HG03280 (cell line): ENCODE results near the gene ZNF407.
"Not testable (repeated sequence)": the region's sequence is repeated elsewhere in the genome, so short reads cannot be mapped to it uniquely, and the experiment has no call there.

Source experiments
- ATAC-seq: cut with Tn5 transposase; IDR thresholded peaks from one replicate; pipeline ENCODE4 v1.9.1; 2021; ENCODE audit warnings: mild to moderate bottlenecking, moderate library complexity; ENCODE audit not compliant: unreplicated experiment

Gene ZNF407

GRCh38 chr18:74950479-74950878 lies 352.8 kb downstream of the ZNF407 start:
- no peak for ATAC-seq

DNA sequence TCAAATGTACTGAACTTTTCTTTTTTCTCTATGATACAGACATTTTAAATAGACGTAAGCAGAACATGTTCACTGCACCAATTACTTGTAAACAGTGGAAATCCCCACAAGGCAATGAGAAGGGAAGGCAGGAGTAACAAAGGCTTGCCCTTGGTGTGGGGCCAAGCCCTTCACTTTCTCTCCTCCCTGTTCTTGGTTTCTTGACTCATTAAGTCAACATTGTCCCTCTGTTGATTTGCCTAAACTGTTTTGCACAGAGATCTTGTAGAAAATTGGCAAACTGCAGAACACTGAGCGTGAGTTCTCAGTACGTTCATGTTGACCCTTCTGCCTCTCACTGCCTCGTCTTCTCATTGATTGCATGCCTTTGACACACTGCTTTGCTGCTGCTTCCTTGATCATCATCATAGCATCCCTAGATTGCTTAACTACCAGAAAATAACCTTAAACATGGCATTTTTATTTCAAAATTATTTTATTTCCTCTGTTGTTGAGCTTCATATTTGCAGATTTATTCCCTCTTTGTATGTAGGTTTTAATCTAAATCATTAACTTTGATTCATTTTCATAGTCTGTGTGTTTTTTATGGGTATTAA lies 353.6 kb downstream of the ZNF407 start:
- ATAC-seq, result no peak

GRCh38 chr18:74957588-74958224 lies 360.0 kb downstream of the ZNF407 start:
- ATAC-seq, result no peak

- no peak for ATAC-seq
Observed at GRCh38 chr18:74959216-74959615, 361.5 kb downstream of the ZNF407 start.

DNA sequence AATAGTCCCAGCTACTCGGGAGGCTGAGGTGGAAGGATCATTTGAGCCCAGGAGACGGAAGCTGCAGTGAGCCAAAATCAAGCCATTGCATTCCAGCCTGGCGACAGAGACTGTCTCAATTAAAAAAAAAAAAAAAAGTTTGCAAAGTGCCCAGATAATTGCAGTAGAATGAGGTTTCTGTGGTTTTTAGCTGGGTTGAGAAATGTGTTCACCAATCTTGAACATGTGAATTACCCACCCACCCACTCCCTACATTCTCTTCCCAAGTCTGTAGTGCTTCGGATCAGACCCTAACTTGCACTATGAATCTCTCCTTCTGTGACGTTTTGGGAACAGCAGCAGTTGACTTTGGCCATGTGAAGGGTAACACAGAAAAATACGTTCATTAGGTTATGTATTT lies 363.9 kb downstream of the ZNF407 start:
- ATAC-seq, result no peak

- peak; percentile 93 for ATAC-seq
Observed at GRCh38 chr18:74963820-74964446, 366.3 kb downstream of the ZNF407 start.

DNA sequence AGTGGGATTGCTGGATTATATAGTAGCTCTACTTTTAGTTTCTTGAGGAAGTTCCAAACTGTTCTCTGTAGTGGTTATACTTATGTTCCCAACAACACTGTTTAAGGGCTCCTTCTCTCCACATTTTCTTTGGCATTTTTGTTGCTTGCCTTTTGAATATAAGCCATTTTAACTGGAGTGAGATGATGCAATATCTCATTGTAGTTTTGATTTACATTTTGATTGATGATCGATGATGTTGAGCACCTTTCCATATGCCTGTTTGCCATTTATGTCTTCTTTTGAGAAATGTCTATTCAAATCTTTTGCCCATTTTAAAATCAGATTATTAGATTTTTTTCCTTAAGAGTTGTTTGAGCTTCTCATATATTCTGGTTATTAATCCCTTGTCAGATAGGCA lies 368.0 kb downstream of the ZNF407 start:
- no peak for ATAC-seq

- no peak for ATAC-seq
Observed at GRCh38 chr18:74967438-74967837, 369.8 kb downstream of the ZNF407 start.

- ATAC-seq, result no peak
Observed at GRCh38 chr18:74967979-74968378, 370.3 kb downstream of the ZNF407 start.

DNA sequence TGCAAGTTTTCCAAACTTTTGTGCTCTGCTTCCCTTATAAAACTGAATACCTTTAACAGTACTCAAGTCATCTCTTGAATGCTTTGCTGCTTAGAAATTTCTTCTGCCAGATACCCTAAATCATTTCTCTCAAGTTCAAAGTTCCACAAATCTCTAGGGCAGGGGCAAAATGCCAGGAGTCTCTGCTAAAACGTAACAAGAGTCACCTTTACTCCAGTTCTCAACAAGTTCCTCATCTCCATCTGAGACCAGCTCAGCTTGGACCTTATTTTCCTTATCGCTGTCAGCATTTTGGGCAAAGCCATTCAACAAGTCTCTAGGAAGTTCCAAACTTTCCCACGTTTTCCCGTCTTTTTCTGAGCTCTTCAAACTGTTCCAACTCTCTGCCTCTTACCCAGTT lies 373.7 kb downstream of the ZNF407 start:
- not testable (repeated sequence) for ATAC-seq

DNA sequence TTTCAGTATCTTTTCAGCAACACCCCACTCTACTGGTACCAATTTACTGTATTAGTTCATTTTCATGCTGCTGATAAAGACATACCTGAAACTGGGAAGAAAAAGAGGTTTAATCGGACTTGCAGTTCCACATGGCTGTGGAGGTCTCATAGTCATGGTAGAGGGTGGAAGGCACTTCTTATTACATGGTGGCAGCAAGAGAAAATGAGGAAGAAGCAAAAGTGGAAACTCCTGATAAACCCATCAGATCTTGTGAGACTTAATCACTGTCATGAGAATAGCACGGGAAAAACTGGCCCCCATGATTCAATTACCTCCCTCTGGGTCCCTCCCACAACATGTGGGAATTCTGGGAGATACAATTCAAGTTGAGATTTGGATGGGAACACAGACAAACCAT lies 374.1 kb downstream of the ZNF407 start:
- ATAC-seq, result not testable (repeated sequence)

GRCh38 chr18:74972354-74972753 lies 374.7 kb downstream of the ZNF407 start:
- ATAC-seq, result no peak

- no peak for ATAC-seq
Observed at GRCh38 chr18:74975001-74975400, 377.3 kb downstream of the ZNF407 start.

GRCh38 chr18:74976331-74976909 lies 378.8 kb downstream of the ZNF407 start:
- ATAC-seq, result no peak

DNA sequence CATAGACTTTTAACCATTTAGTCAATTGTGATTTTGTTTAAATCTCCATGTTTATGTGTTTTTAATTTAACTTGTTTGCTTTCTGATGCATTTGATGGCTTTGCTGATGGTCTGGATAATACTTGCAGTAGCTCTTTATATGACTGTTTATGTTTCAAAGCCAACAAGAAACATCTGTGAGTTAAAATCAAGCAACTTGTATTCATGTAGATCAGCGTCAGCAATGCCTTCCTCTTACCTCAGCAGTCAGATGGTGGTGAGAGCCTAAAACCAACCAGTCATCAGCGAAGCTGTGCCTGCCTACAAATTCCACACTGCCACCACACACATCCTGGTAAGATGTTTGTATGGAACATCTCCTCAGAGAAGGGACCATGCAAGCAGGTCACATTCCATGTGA lies 379.4 kb downstream of the ZNF407 start:
- no peak for ATAC-seq

DNA sequence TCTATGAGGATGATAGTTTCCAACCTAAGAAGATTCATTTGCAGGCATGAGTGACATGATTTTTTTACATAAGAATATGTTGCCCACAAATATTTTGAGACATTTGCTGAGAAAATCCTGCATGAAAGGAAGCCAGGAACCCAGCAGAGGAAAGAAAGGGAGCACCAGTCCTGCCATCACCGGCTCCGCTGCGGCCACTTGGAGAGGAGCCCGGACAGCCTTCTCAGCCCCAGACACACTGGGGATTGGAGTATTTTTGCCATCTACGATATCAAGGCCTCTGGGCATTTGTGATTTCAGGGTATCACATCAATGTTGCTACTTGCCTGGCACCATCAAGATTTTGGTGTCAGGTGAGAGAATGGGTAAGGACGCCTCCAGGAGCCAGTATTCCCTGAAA lies 383.0 kb downstream of the ZNF407 start:
- ATAC-seq, result no peak

GRCh38 chr18:74981476-74981875 lies 383.8 kb downstream of the ZNF407 start:
- ATAC-seq, result no peak

DNA sequence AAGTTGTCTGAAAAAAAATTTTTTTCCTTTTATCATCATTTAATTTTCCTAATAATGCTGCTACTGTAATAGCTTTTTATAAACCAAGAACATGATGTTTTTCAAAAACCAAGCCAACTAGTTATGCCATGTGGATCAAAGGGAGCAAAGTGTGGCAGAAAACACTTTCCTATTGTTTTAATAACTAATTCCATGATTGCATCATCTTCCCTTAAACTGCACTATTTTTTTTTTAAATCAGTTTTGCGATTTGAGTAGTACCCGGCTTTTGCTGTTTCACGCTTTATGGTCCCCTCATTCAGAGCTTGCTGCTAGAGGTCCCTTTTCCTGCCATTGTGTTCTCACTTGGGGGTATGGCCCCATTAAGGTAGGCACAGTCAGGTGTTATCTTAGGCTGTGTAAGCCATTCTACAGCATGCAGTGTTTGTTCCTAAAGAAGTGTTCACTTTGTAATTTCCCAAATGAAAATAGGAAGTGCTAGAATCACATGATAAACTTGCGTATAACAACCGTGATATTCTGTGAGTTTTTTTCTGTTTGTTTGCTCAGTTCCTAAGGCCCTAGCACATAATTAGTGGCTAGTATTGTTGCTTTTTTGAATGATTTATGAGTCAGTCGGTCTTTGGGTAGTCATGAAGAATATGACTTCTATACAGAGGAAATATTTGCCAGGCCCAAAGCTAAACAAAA lies 385.4 kb downstream of the ZNF407 start:
- no peak for ATAC-seq

GRCh38 chr18:74989134-74989533 lies 391.5 kb downstream of the ZNF407 start:
- no peak for ATAC-seq

DNA sequence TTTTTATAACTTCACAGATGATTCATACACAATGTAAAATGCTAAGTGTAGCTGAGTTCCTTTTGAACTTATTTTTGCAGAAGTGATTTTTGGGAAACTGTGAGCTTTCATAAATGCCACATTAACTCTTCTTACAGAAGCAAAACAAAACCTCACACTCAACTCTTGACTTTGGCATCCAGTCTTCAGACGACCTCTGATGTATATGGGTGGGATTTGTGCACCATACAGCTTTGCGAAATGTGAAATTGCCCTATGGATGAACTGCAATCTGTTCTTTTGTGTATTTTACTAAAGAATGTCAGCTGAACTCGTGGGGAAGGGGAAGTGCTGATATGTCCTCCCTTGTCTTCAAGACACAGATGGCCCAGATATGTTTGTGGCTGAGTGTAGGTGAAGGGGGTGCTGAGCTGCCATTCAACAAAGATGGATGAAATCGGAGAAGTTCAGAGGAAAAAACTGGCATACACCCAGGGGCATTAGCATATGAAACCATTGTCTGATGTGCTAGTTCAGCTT lies 393.0 kb downstream of the ZNF407 start:
- ATAC-seq, result no peak
